Measurements from ENCODE around the gene PCOLCE2. TPM values are rescaled to one million over a fixed set of nuclear protein-coding genes. Genes with fewer than 3 reads are reported as not detected.

PCOLCE2 gene
- total and polyA plus RNA-seq, 10 donors, result 1.8 to 18.2 (median 6.5) TPM

DNA sequence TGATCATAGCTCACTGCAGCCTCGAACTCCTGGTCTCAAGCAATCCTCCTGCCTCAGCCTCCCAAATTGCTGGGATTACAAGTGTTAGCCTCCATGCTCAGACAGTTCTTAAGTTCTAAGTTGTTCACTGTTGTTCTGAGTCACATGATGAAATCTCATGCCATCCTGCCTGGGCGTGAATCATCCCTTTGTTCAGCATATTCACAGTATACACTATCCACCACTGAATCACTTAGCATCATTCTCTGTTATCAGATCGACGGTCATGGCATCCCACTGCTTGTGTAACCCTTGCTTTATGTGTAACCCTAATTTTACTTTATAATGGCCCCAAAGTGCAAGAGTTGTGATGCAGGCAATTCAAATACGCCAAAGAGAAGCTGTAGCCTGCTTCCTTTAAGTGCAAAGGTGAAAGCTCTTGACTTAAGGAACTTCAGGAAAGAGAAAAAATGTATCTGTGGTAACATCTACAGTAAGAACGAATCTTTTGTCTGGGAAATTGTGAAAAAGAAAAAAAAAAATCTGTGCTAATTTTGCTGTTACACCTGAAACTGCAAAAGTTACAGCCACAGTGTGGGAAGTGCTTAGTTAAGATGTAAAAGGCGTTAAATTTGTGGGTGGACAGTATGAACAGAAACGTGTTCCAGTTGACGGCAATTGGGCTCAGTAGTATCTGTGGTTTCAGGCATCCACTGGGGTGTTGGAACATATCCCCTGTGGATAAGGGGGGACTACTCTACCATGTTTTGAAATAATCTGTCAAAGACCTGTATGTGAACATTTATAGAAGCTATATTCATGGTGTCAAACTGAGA, 80.6 kb downstream of the PCOLCE2 start:
- H3K4me1 ChIP-seq, result no peaks in the 10 kb centered on the region
- 78 to 81% (median 81%) methylated on average over 9 of the region's 9 CpGs for WGBS, 5 donors

DNA sequence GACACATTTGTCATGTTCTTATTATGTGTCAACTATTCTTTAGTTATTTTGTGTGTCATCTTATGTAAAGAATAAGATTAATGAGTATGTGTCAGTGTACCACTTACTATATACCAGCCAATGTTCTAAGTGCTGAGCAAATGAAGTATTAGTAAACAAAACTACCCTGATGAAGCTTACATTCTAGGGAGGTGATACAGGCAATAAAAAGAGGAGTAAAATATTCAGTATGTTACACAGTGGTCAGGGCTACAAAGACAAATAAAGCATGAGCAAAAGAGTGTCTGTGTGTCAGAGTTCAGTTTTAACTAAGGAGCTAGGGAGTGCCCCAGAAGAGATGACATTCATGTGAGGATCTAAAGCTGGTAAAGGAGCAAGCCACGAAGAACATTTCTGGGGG, 86.0 kb downstream of the PCOLCE2 start:
- Histone ChIP-seq H3K27ac (no peak overlapping the region), H3K4me3 (no peak overlapping the region), H3K36me3 (peaks cover 0 to 7% (median 0%) of the 10 kb centered on the region in 6 donors), H3K9me3 (no peaks in the 10 kb centered on the region), H3K27me3 (replicated peaks in 1 of 7) (no peaks in the 10 kb centered on the region), H3K4me1 (no peaks in the 10 kb centered on the region)
- WGBS, 5 donors, result 62 to 76% (median 70%) methylated on average over 1 of the region's 1 CpG
- TF ChIP-seq POLR2AphosphoS5 (IDR thresholded peaks at IDR 0.05) (no peak), POLR2A (IDR thresholded peaks at IDR 0.05) (no peak)
- intact Hi-C loops (cut with DNase I; ENCODE audit: low total_unique reads), result no loop called here
- DNase-seq, result no peak

More for the DNA sequence above, 80.6 kb downstream of the PCOLCE2 start:
- H3K4me3 ChIP-seq, result no peak overlapping the region
- H3K27me3 ChIP-seq (replicated peaks in 1 of 7), result no peaks in the 10 kb centered on the region
- TF ChIP-seq POLR2AphosphoS5 (IDR thresholded peaks at IDR 0.05) (no peak), POLR2A (IDR thresholded peaks at IDR 0.05) (no peak)
- TF ChIP-seq, protein P1, sequence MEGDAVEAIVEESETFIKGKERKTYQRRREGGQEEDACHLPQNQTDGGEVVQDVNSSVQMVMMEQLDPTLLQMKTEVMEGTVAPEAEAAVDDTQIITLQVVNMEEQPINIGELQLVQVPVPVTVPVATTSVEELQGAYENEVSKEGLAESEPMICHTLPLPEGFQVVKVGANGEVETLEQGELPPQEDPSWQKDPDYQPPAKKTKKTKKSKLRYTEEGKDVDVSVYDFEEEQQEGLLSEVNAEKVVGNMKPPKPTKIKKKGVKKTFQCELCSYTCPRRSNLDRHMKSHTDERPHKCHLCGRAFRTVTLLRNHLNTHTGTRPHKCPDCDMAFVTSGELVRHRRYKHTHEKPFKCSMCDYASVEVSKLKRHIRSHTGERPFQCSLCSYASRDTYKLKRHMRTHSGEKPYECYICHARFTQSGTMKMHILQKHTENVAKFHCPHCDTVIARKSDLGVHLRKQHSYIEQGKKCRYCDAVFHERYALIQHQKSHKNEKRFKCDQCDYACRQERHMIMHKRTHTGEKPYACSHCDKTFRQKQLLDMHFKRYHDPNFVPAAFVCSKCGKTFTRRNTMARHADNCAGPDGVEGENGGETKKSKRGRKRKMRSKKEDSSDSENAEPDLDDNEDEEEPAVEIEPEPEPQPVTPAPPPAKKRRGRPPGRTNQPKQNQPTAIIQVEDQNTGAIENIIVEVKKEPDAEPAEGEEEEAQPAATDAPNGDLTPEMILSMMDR (IDR thresholded peaks at IDR 0.05 in 8 of 11, conservative IDR thresholded peaks at IDR 0.05 in 3 of 11), result no peak
- H3K36me3 ChIP-seq, result peaks cover 0 to 7% (median 0%) of the 10 kb centered on the region in 6 donors
- no peak overlapping the region for H3K27ac ChIP-seq
- intact Hi-C loops (cut with DNase I; ENCODE audit: low total_unique reads), result no loop called here
- no peak for DNase-seq
- H3K9me3 ChIP-seq, result no peaks in the 10 kb centered on the region

DNA sequence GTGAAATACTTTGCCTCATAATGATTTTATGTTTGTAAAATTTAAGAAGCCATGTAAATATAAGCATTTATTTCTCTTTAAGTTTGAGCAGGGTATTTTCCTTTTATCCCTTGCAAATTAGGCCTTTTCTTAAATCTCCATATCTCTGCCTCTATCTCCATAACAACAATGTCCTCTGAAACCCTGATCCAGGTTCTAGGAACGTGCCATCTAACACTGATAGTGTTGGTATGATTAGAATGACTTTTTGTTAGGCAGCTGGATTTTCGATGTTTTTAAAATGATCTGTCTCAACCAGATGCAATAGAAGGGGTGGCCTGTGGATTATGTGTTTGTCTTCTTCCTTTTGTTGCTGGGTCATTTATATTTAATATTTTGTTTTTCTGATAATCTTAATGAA, 87.1 kb downstream of the PCOLCE2 start:
- 81 to 91% (median 85%) methylated on average over 2 of the region's 2 CpGs for WGBS, 5 donors
- no peaks in the 10 kb centered on the region for H3K4me1 ChIP-seq
- H3K9me3 ChIP-seq, result no peaks in the 10 kb centered on the region
- peaks cover 0 to 7% (median 0%) of the 10 kb centered on the region in 6 donors for H3K36me3 ChIP-seq
- TF ChIP-seq, protein P1 (IDR thresholded peaks at IDR 0.05 in 8 of 11, conservative IDR thresholded peaks at IDR 0.05 in 3 of 11), result no peak
- TF ChIP-seq POLR2A (IDR thresholded peaks at IDR 0.05) (no peak), POLR2AphosphoS5 (IDR thresholded peaks at IDR 0.05) (no peak)
- intact Hi-C loops (cut with DNase I; ENCODE audit: low total_unique reads), result no loop called here
- no peak overlapping the region for H3K27ac ChIP-seq
- no peaks in the 10 kb centered on the region for H3K27me3 ChIP-seq (replicated peaks in 1 of 7)
- no peak overlapping the region for H3K4me3 ChIP-seq
- no peak for DNase-seq

DNA sequence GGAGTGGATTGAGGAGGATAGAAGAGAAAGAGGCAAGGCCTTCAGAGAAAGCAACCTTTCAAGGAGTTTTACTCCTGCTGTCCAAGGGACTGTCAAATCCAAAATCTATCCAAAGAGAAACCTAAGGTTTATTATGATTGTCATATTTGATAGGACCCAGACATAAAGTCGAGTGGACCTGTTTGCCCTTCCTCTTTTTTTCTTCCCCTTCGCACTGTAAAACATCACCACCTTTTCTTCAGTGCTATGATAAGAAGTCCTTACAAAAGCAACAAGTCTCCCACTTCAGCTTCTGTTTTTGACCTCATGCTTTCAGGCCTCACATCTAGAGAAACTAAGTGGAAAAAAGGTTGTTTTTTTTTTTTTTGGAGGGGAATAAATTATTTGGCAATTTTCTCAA, 92.1 kb downstream of the PCOLCE2 start:
- Histone ChIP-seq H3K4me3 (no peak overlapping the region), H3K9me3 (no peaks in the 10 kb centered on the region), H3K36me3 (no peaks in the 10 kb centered on the region), H3K27me3 (replicated peaks in 1 of 7) (no peaks in the 10 kb centered on the region), H3K4me1 (no peaks in the 10 kb centered on the region), H3K27ac (no peak overlapping the region)
- TF ChIP-seq, protein P1 (IDR thresholded peaks at IDR 0.05 in 8 of 11, conservative IDR thresholded peaks at IDR 0.05 in 3 of 11), result no peak
- TF ChIP-seq POLR2A (IDR thresholded peaks at IDR 0.05) (no peak), POLR2AphosphoS5 (IDR thresholded peaks at IDR 0.05) (no peak)
- WGBS, 5 donors, result 46 to 73% (median 66%) methylated on average over 2 of the region's 2 CpGs
- DNase-seq, result no peak
- intact Hi-C loops (cut with DNase I; ENCODE audit: low total_unique reads), result no loop called here

Measured in spleen (tissue), 11 donors.